T-helper 1 cell (primary cell): ENCODE measurements around the gene HCCS.
A peak's percentile ranks its signal among the peaks of the same experiment; 100 is the strongest.

ENCODE experiments used
- DNase-seq, 5 donors: peaks; one replicate each; pipeline ENCODE4 v3.0.0-alpha.2; 2012 to 2020

HCCS gene

DNA sequence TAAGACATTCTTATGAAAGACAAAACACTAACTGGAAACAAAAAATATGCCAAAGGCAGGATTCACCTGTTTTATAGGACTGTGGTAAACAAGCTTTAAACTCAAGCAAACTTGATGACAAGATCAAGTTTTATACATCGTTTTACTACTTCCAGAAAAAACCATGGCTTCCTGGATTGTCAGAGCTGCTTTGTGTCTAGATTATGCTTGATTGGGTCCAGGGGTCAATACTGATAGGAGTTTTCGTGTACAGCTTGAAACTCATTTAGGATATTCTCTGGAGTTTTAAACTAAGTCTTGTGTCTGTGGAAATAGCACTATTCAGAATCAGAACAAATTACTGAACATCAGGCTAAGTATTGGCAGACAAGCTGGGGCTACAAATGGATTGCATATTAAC lies 13.0 kb downstream of the HCCS start:
- DNase-seq, result no peak

DNA sequence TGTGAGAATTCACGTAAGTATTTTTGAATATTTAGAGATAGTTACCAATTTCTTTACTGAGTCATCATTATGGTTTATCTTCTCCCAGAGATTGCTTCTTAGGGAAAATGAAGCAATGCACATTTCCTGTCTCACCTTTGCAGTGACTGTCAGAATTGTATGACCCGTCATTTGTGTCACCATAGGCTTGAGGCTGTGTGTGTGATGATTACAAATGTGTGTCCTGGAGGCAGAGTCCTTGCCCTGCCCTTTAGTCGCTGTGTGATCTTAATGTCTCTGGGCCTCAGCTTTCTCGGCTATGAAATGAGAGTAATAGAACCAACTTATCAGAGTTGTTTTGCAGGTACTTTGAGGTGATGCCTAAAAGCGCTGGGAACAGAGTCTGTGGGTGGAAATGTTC lies 13.9 kb downstream of the HCCS start:
- DNase-seq, result no peak

DNA sequence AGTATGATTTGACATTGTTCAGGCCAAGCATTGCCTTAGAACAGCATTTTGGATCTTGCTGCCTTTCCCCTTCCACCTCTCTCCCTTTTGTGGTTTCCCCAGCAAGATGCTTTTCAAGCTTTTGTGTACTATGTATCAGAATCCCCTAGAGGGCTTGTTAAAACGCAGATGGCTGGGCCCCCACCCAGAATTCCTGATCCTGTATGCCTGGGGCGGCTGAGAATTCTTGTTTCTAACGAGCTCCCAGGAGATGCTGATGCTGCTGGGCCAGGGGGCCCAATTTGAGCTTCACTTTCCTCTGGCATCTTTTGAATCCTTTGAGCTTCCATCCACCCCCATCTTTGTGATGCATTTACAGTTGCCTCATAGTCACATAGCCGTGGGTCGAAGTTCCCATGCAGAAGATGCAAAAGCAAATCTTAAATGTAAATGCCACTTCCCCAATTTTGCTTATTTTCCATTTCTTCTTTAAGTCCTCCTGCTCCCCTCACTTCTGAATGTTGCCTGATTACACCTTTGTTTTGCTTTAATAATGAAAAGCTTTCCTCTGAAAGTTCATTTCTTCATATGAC lies 18.5 kb downstream of the HCCS start:
- DNase-seq, result no peak

DNA sequence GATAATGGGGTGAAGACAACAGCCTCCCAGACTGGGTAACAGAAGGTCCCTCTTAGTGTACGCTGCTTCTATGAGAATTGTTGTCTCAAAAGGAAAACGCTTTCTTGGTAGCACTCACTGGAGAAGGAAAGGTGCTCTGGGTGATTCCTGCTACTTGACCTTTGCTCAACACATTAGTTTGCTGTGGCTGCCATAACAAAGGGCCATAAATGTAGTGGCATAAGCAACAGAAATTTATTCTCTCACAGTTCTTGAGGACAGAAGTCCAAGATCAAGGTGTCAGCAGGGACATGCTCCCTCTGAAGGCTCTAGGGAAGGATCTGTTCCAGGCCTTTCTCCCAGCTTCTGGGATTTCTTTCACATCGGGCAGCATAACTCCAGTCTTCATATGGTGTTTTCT lies 19.0 kb downstream of the HCCS start:
- no peak for DNase-seq

DNA sequence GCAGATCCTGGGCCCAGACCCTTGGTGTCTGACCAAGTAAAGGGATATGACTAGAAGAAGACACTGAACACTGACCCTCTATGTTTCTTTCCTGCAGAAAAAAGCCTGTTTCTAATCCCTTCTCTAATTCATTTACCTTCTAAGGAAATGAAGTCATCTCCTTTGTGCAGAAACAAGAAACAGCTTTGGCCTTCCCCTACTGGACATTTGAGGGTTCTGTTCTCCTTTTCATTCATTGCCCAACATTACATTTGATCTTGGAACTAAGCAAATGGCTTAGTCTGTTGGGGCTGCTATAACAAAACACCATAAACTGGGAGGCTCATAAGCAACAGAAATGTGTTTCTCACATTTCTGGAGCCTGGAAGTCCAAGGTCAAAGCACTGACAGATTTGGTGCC lies 20.0 kb downstream of the HCCS start:
- no peak for DNase-seq

DNA sequence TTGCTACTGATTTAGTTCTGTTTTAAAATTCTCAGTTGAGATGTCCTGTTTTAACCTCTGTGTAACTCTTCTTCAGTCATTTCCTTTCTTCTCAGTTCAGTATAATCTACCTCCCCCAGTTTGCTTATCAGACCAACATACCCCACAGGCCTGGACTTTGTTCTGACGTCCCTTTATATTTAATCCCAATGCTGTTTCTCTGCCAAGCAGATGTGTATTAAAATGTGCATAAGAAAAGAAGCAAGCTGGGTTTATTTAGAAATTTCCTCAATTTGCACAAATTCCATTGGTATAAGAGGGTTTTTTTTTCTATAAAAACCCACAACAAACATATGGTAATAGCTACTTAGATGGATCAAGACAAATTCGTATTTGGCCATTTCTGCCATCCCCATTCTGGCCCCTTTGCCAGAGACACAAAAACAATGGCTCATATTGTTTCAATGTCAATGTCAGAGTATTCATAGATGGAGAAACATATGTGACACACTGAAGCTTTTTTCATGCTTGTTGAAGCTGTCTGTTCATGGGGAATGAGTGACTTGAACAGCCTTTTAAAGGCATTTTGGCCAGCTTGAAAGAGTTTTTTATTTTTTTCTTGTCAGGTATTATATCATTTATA lies 24.5 kb downstream of the HCCS start:
- no peak for DNase-seq

DNA sequence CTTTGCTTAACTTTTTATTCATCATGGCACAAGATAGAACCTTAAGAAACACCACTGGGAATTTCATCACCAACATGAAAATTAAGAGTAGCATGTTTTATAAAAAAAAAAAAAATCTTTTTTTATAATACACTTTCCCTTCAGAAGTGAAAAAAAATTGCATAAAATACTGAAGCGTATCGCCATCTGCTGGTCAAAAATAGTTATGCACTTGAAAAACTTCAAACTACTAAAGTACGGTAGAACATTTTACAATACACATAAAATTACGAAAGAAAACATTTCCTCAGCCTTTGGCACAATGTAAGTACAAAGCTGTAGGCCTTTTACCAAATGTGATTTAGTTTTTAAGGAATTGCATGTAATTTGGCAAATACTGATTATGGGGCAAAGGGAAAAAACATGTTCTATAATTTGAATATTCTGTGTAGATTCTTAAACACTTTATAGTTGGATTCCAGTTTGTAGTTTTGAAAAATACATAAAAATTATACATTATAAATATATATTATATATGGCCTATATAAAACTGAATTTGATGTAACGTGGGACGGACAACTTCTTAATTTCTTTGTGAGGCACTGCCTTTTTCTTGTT lies 26.5 kb downstream of the HCCS start:
- peak in 2 of 5 donors; percentile 2 to 10 for DNase-seq

DNA sequence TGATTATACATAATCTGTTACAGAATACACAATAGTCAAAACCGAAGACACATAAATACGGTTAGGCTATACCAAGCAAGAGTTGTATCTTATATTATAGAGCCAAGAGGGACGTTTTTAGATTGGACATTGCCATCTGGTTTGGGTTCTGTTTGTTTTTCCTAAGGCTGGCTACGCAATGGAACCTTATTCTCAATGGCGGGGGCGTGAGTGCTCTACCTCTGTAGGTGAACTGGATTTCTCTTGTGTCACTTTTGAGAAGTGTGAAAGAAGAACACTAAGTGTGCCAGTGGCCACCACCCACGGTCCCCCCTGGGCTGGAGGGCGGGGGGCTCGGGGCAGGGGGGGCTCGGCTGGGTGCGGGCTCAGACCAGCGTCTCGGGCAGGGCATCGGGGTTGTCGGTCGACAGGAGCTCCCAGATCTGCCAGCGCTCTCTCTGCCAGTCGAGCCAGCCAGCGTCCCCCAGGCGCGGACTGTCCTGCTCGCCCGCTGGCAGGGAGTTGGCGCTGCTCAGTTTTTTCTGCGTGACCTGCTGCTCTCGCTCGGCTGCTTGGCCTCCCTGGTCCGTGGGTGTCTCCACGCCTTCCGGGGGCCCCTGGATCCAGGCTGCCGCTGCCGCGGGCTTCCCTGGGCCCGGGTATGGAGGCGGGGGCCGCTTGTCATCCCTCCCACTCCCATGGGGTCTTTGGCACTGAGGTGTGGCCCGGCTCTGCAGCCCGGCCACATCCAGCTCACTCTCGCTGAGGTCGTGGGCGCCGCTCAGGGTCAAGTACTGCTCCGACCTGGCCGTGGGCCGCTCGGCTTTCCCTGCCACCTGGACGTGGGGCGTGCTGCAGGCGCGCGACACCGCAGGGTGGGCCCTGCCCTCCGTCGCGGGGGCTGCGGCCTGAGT lies 27.6 kb downstream of the HCCS start:
- no peak for DNase-seq

DNA sequence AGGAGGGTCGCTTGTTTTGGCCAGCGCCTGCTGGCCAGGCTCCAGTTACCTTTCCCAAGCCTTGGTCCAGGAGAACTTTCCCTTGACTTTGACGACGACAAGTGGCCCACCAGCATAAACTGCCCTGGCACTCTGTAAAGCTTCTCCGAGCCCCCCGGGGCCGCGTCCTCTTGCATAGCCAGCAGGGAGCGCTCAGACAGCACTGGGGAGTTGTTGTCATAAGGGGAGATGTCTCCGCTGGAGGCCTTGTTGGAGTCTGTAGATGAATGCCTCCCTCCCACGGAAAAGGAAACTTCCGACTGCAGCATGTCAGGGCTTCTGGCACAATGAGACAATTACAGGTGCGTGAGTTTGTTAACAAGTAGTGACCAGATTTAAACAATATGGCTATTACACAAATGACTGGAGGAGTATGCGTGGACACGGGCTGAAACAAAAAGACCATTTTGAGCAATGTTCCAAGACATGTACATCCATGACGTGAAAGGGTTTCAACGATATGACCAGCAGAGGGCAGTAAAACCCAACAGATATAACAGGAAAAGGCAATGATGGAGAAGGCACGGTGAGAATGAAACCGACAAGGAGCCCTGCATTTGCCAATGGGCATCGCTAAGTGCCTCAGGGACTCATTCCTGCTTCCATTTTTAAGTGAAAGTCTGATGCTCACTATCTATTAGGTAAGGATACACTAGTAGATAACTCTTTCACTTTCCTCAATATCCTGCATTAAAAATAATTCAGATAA lies 33.0 kb downstream of the HCCS start:
- peak in 3 of 5 donors; percentile 20 to 66 (median 32) for DNase-seq

DNA sequence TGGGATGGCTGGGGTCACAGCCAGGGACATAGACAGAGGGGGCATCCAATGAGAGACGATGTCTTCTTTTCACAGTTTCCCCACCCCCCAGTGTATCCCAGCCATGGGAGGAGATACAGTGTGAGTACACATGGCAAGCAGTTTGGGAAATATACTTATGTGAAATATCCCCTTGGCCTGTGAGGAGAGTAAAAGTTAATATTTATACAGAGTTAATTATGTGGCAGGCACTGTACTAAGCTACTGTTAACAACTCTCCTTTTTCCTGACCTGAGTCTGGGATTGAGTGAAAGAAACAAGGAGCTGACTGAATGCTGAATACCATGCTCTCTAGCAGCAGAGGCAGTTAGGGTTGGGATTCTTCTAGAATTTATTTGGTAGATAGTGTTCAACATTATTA lies 35.3 kb downstream of the HCCS start:
- no peak for DNase-seq

DNA sequence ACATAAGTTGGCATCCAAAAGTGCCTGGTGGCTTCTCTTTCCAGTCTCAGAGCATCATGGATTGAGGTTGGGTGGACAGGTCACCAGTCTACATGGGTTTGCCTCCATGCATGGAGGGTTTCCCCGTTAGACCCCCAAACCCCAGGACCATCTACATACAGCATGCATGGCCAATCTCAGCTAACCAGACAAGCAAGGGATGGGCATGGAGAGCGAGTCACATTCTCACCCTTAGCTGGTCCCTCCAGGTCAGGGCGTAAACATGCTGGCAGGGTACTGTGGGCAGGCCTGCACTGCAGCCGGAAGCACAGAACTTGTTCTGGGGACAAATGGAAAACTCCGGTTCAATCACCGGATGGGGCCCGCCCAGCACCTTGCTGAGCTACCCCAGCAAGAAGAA lies 37.3 kb downstream of the HCCS start:
- DNase-seq, result no peak

DNA sequence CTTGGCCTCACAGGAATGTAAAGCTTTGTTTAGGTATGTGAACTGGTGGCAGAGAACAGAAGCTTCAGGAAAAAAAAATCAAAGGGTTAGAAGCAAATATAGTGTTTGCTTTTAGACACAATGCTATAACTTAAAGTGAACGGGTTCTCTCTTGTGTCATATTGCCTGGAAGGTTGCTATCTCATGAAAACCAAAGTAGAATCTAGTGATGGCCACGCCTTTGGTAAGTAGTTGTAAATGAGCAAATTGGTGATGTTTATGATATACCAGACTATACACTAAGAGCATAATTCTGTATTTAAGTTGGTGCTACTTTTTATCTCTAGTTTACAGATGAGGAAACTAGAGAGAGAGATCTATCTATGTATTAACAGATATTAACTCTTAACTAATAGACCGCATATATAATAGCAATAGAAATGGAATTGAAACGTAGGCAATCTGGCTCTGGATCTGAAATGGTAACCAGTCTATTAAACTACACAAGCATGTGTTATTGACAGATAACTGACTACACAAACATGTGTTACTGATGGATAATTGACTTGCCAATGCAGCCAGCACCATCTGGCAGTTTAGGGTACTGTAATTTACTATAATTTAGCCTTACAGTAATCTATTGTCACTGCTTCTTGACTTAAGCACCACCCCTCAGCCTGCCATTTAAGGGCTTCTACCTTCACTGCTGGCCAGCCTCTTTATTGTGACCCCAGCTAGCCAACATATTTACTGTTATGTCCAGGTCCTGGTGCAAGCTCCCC lies 40.8 kb downstream of the HCCS start:
- no peak for DNase-seq

DNA sequence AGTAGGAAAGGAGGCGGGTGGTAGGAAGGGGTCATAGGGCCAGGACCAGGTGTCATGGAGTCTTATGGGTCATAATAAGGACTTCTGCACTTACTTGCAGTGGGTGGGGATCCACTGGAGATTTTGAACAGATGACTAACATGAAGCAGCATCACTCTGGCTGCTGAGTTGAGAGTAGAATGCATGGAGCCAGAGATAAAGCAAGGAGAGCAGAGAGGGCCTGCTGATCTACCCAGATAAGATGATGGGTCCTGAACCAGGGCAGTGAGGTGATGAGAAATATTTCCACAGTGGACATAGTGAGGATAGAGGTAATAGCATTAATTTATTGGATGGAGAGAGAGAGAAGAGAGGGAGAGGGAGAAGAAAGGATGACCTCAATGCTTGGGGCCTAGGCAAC lies 48.0 kb downstream of the HCCS start:
- no peak for DNase-seq

DNA sequence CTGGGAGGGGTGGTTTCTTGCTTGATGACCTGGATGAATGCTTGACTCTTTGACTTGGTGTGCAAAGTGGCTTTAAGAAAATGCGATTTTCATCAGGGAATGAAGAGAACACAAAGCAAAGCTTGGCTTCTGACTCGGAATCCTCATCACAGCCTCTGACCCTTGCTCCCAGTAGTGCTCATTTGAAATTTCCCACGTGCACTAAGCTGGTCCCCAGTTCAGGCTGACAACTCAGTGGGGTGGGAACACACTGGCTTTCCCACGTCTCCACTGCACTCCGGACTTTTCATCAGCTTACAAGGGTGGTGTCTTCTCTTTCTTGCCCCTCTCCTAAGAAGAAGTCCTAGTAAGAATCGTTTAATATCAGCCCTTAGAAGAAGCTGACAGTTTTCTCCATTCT lies 53.3 kb downstream of the HCCS start:
- no peak for DNase-seq

DNA sequence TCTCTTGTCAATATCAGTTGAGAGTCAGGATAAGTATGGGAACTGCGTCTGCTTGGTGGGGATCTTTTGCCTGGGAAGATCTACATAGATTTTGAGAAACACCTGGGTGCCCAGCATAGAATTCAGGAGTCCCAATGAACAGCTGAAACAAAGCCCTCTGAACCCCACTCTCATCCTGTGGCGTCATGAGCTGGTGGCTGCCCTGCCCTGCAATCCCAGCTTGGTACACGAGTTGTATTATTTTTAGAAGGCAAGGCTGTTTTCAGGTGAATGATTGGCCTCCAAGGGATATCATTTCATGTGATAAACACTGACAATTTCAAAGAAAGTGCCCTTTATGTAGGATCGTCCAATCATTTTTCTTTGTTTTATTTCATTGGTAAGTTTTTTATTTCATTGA lies 60.8 kb downstream of the HCCS start:
- DNase-seq, result no peak

DNA sequence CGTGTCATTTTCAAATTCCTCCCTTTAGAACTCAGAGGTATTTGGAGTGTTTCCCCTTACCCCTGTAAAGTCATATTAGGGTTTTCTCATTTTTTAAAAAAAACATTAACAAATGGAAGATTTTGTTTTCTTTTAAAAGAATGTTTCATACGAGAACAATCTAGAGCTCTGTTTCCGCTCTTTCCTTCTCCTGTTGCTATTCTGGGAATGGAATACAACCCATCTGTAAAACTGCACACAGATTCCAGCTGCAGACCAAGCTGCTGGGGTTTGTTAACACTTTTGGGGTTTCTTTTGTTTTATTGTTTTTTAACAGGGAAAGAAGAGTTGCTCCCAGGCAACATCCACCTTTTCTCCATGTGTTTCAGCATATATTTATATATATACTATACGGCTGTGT lies 61.3 kb downstream of the HCCS start:
- no peak for DNase-seq
